Astrocyte (in vitro differentiated cells and primary cell): ENCODE data around the gene NUCKS1. TPM values are rescaled to one million over a fixed set of nuclear protein-coding genes. Genes with fewer than 3 reads are reported as not detected.
A peak's percentile ranks its signal among the peaks of the same experiment; 100 is the strongest.

ENCODE experiments used
- DNase-seq: peaks from one replicate; pipeline ENCODE4 v3.0.0-alpha.2; 2010; ENCODE audit warnings: low read depth
- FAIRE-seq: peaks from 2 replicates; lab custom pipeline; 2011; peaks lifted over from hg19 to GRCh38; lab: Jason Lieb, UNC
- H2AFZ ChIP-seq: 2 replicates; pipeline ENCODE4 v1.6.0; 2012; ENCODE audit warnings: low read depth, low read length, inconsistent platforms
- H3K27ac ChIP-seq: 2 replicates; pipeline ENCODE4 v1.5.1; 2011; ENCODE audit warnings: low read depth, low read length, inconsistent platforms
- H3K27me3 ChIP-seq: 2 replicates; pipeline ENCODE4 v1.6.0; 2011; ENCODE audit warnings: low read length, inconsistent platforms; ENCODE audit not compliant: insufficient read depth
- H3K36me3 ChIP-seq: 2 replicates; pipeline ENCODE4 v1.5.1; 2011; ENCODE audit warnings: low read length, inconsistent platforms; ENCODE audit not compliant: insufficient read depth
- H3K4me1 ChIP-seq: 2 replicates; pipeline ENCODE4 v1.5.1; 2011; ENCODE audit warnings: low read length, inconsistent platforms; ENCODE audit not compliant: insufficient read depth
- H3K4me2 ChIP-seq: 2 replicates; pipeline ENCODE4 v1.6.0; 2012; ENCODE audit warnings: low read length, inconsistent platforms
- H3K4me3 ChIP-seq: 2 replicates; pipeline ENCODE4 v1.5.1; 2011; ENCODE audit warnings: low read depth, mild to moderate bottlenecking, low read length, inconsistent platforms; ENCODE audit not compliant: insufficient read depth
- H3K79me2 ChIP-seq: 2 replicates; pipeline ENCODE4 v1.6.0; 2012; ENCODE audit warnings: mild to moderate bottlenecking, low read length, inconsistent platforms; ENCODE audit not compliant: insufficient read depth
- H3K9ac ChIP-seq: 2 replicates; pipeline ENCODE4 v1.6.0; 2012; ENCODE audit warnings: mild to moderate bottlenecking, low read length, inconsistent platforms
- H3K9me3 ChIP-seq: 2 replicates; pipeline ENCODE4 v1.5.1; 2012; ENCODE audit warnings: low read depth, mild to moderate bottlenecking, low read length, inconsistent platforms; ENCODE audit not compliant: insufficient read depth
- H4K20me1 ChIP-seq: 2 replicates; pipeline ENCODE4 v1.6.0; 2012; ENCODE audit warnings: low read length, inconsistent platforms; ENCODE audit not compliant: insufficient read depth
- H3K27ac Mint-ChIP-seq: one replicate; pipeline ENCODE4 v1.8.0; 2021; ENCODE audit warnings: mild to moderate bottlenecking, mixed read lengths; ENCODE audit not compliant: unreplicated experiment
- H3K27me3 Mint-ChIP-seq: one replicate; pipeline ENCODE4 v1.8.0; 2021; ENCODE audit warnings: low read depth, mixed read lengths; ENCODE audit not compliant: unreplicated experiment
- H3K36me3 Mint-ChIP-seq: one replicate; pipeline ENCODE4 v1.8.0; 2021; ENCODE audit warnings: low read depth, mixed read lengths; ENCODE audit not compliant: unreplicated experiment
- H3K4me1 Mint-ChIP-seq: one replicate; pipeline ENCODE4 v1.8.0; 2021; ENCODE audit warnings: low read depth, mixed read lengths; ENCODE audit not compliant: unreplicated experiment
- H3K4me3 Mint-ChIP-seq: one replicate; pipeline ENCODE4 v1.8.0; 2021; ENCODE audit warnings: mild to moderate bottlenecking, moderate library complexity, mixed read lengths; ENCODE audit not compliant: unreplicated experiment
- H3K9me3 Mint-ChIP-seq: one replicate; pipeline ENCODE4 v1.8.0; 2021; ENCODE audit warnings: mild to moderate bottlenecking, mixed read lengths; ENCODE audit not compliant: unreplicated experiment
- CTCF ChIP-seq: IDR thresholded peaks from 2 replicates; pipeline ENCODE4 v1.5.1; 2011; ENCODE audit warnings: low read depth, mild to moderate bottlenecking, inconsistent platforms, low read length, moderate library complexity; ENCODE audit not compliant: insufficient read depth
- EZH2 ChIP-seq: IDR thresholded peaks from 2 replicates; pipeline ENCODE4 v1.6.1; 2012; ENCODE audit warnings: mild to moderate bottlenecking, low read length, inconsistent platforms; ENCODE audit not compliant: insufficient read depth
- total RNA-seq: library from RNA; stranded (reverse); gene quantifications from 2 replicates; pipeline ENCODE4 v1.2.1, GENCODE V29; 2021

NUCKS1 gene
- total RNA-seq, 1 donor from 2014 or later = 169 TPM

- Histone ChIP-seq H3K9me3 (no peaks in the 10 kb centered on the region), H3K4me1 (no peaks in the 10 kb centered on the region), H3K4me2 (no peak overlapping the region), H3K9ac (no peak overlapping the region), H3K79me2 (no peaks in the 10 kb centered on the region), H3K4me3 (no peak overlapping the region), H3K27ac (no peak overlapping the region), H3K27me3 (no peaks in the 10 kb centered on the region), H3K36me3 (no peaks in the 10 kb centered on the region), H2AFZ (no peak overlapping the region), H4K20me1 (no peaks in the 10 kb centered on the region)
- TF ChIP-seq CTCF (no peak), EZH2 (no peak)
- no peak for DNase-seq
- Mint-ChIP-seq H3K27me3 (no peaks in the 10 kb centered on the region), H3K27ac (no peak overlapping the region), H3K9me3 (no peaks in the 10 kb centered on the region), H3K36me3 (peaks cover 2% of the 10 kb centered on the region), H3K4me3 (no peak overlapping the region), H3K4me1 (peaks cover 14% of the 10 kb centered on the region)
- no peak for FAIRE-seq
Measured at GRCh38 chr1:205766570-205766969, 16.6 kb upstream of the NUCKS1 start.

GRCh38 chr1:205766038-205766437, 16.1 kb upstream of the NUCKS1 start:
- no peaks in the 10 kb centered on the region for H3K36me3 ChIP-seq
- H3K27me3 ChIP-seq = no peaks in the 10 kb centered on the region
- H3K79me2 ChIP-seq = no peaks in the 10 kb centered on the region
- H3K4me1 ChIP-seq = no peaks in the 10 kb centered on the region
- no peak overlapping the region for H3K27ac ChIP-seq
- no peak overlapping the region for H3K4me2 ChIP-seq
- Mint-ChIP-seq H3K27me3 (no peaks in the 10 kb centered on the region), H3K9me3 (no peaks in the 10 kb centered on the region), H3K27ac (no peak overlapping the region), H3K36me3 (peaks cover 2% of the 10 kb centered on the region), H3K4me3 (no peak overlapping the region), H3K4me1 (peaks cover 14% of the 10 kb centered on the region)
- no peak overlapping the region for H3K4me3 ChIP-seq
- FAIRE-seq = no peak
- DNase-seq = peak; percentile 26
- no peak overlapping the region for H3K9ac ChIP-seq
- H3K9me3 ChIP-seq = no peaks in the 10 kb centered on the region
- H4K20me1 ChIP-seq = no peaks in the 10 kb centered on the region
- no peak overlapping the region for H2AFZ ChIP-seq
- TF ChIP-seq CTCF (no peak), EZH2 (no peak)

GRCh38 chr1:205764578-205764977, 14.6 kb upstream of the NUCKS1 start:
- no peaks in the 10 kb centered on the region for H3K79me2 ChIP-seq
- H3K36me3 Mint-ChIP-seq = peaks cover 2% of the 10 kb centered on the region
- H3K4me3 ChIP-seq = no peak overlapping the region
- no peaks in the 10 kb centered on the region for H4K20me1 ChIP-seq
- no peaks in the 10 kb centered on the region for H3K9me3 Mint-ChIP-seq
- no peaks in the 10 kb centered on the region for H3K9me3 ChIP-seq
- no peak overlapping the region for H3K4me3 Mint-ChIP-seq
- no peak overlapping the region for H3K4me2 ChIP-seq
- peaks cover 9% of the 10 kb centered on the region for H3K4me1 Mint-ChIP-seq
- H2AFZ ChIP-seq = no peak overlapping the region
- no peak overlapping the region for H3K9ac ChIP-seq
- H3K27ac Mint-ChIP-seq = no peak overlapping the region
- no peaks in the 10 kb centered on the region for H3K36me3 ChIP-seq
- no peak overlapping the region for H3K27ac ChIP-seq
- no peaks in the 10 kb centered on the region for H3K4me1 ChIP-seq
- FAIRE-seq (no peak), DNase-seq (no peak)
- H3K27me3 Mint-ChIP-seq = no peaks in the 10 kb centered on the region
- TF ChIP-seq EZH2 = no peak
- no peak for TF ChIP-seq CTCF
- no peaks in the 10 kb centered on the region for H3K27me3 ChIP-seq
